ENCODE data around the gene SSTR5.

Gene SSTR5

DNA sequence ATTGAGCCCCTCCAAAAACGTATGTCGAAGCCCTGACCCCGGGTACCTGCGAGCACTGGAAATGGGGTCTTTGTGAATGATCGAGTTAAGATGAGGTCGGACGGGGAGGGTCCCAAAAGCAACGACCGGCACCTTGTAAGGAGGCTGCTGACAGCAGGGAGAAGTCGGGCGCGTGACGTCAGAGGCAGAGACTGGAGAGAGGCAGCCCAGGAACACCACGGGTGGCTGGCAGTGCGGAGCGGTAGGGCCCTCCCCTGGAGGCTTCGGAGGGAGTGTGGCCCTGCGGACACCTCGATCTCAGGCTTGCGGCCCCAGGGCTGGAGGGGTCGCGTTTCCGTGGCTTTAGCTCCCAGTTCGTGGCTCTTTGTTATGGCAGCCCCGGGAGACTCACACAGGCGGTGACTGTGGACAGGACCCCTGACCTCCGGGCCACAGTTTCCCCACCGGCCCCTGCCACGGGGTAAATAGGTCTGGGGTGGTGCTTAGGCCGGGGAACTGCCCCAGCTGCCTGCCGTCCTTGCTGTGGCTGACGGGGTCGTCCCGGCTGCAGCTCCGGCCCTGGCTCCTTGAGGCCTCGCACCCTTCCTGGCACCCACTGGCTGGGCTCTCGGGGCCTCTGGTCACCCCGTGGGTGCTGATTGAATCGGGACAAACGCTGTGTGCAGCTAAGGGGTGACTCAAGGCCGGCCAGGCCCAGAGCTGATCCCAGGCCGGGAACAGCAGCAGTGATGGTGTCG, 10.6 kb upstream of the SSTR5 start:
- TF ChIP-seq CTCF (IDR thresholded peaks at IDR 0.05; ENCODE audit: borderline replicate concordance, extremely low read depth, low read length, poor library complexity, severe bottlenecking) (no peak), EZH2 (IDR thresholded peaks at IDR 0.05; ENCODE audit: borderline replicate concordance, low read depth, low read length, severe bottlenecking) (no peak)
- Histone ChIP-seq H3K27me3 (ENCODE audit: insufficient read depth, low read length, poor library complexity) (no peaks in the 10 kb centered on the region), H3K4me3 (ENCODE audit: low read depth in 1 of 2, low read length in 2 of 2) (no peak overlapping the region), H2AFZ (ENCODE audit: low read depth, low read length) (no peak overlapping the region), H3K4me1 (ENCODE audit: insufficient read depth, low read length) (no peaks in the 10 kb centered on the region), H3K36me3 (ENCODE audit: insufficient read depth, low read length) (no peaks in the 10 kb centered on the region), H3K79me2 (ENCODE audit: insufficient read depth, low read length) (no peaks in the 10 kb centered on the region), H4K20me1 (ENCODE audit: insufficient read depth, low read length) (peaks cover 10% of the 10 kb centered on the region; the same call in 1 of the 2 replicates), H3K4me2 (ENCODE audit: insufficient read depth, low read length) (no peak overlapping the region), H3K9me3 (ENCODE audit: insufficient read depth, low read length, severe bottlenecking) (no peaks in the 10 kb centered on the region), H3K27ac (ENCODE audit: low read length) (no peak overlapping the region), H3K9ac (ENCODE audit: low read depth, low read length) (no peak overlapping the region)
- ATAC-seq (ENCODE audit: insufficient read depth, low read depth) (no peak), DNase-seq (no peak)

DNA sequence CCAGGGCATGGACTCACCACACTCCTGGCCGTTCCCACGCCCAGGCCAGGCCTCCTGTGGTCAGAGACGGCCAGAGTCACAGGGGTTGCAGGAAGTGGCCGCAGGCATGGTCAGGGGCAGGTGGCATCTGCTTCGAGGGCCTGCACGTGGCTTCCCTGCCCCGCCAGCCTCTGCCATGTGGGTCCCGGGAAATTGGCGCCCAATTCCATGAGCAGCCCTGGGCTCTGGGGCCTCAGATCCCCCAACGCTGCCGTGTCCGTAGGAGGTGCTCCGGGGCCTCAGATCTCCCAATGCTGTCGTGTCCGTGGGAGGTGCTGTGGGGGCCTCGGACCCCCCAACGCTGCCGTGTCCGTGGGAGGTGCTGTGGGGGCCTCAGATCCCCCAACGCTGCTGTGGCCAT, 9.7 kb upstream of the SSTR5 start:
- DNase-seq (no peak), ATAC-seq (ENCODE audit: insufficient read depth, low read depth) (no peak)
- H4K20me1 ChIP-seq (ENCODE audit: insufficient read depth, low read length), result peaks cover 10% of the 10 kb centered on the region; the same call in 1 of the 2 replicates
- no peak for TF ChIP-seq CTCF (IDR thresholded peaks at IDR 0.05; ENCODE audit: borderline replicate concordance, extremely low read depth, low read length, poor library complexity, severe bottlenecking)
- no peak for TF ChIP-seq EZH2 (IDR thresholded peaks at IDR 0.05; ENCODE audit: borderline replicate concordance, low read depth, low read length, severe bottlenecking)
- no peak overlapping the region for H2AFZ ChIP-seq (ENCODE audit: low read depth, low read length)
- no peak overlapping the region for H3K4me3 ChIP-seq (ENCODE audit: low read depth in 1 of 2, low read length in 2 of 2)
- no peaks in the 10 kb centered on the region for H3K27me3 ChIP-seq (ENCODE audit: insufficient read depth, low read length, poor library complexity)
- no peaks in the 10 kb centered on the region for H3K36me3 ChIP-seq (ENCODE audit: insufficient read depth, low read length)
- no peak overlapping the region for H3K9ac ChIP-seq (ENCODE audit: low read depth, low read length)
- no peaks in the 10 kb centered on the region for H3K4me1 ChIP-seq (ENCODE audit: insufficient read depth, low read length)
- no peaks in the 10 kb centered on the region for H3K9me3 ChIP-seq (ENCODE audit: insufficient read depth, low read length, severe bottlenecking)
- no peak overlapping the region for H3K4me2 ChIP-seq (ENCODE audit: insufficient read depth, low read length)
- H3K79me2 ChIP-seq (ENCODE audit: insufficient read depth, low read length), result no peaks in the 10 kb centered on the region
- H3K27ac ChIP-seq (ENCODE audit: low read length), result no peak overlapping the region

DNA sequence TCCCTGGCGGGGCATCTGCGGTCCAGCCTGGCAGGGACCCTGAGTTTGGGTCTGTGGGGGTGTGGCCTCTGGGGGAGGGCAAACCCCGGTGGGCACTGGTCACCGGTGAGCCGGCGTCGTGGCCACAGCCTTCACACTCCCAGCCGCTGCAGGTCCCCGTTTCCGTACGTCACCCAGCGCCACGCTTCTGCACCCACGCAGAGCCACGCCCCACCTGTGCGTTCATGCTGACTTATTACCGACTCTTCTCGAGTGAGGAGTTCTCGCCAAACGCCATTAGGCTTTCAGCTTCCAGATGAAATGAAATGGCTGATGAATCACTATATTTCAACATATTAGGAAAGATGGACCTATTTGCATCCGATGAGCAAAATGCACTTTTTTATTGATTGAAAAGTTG, 8.8 kb upstream of the SSTR5 start:
- no peak for ATAC-seq (ENCODE audit: insufficient read depth, low read depth)
- no peaks in the 10 kb centered on the region for H3K4me1 ChIP-seq (ENCODE audit: insufficient read depth, low read length)
- TF ChIP-seq CTCF (IDR thresholded peaks at IDR 0.05; ENCODE audit: borderline replicate concordance, extremely low read depth, low read length, poor library complexity, severe bottlenecking), result no peak
- no peak for TF ChIP-seq EZH2 (IDR thresholded peaks at IDR 0.05; ENCODE audit: borderline replicate concordance, low read depth, low read length, severe bottlenecking)
- H2AFZ ChIP-seq (ENCODE audit: low read depth, low read length), result no peak overlapping the region
- H3K27me3 ChIP-seq (ENCODE audit: insufficient read depth, low read length, poor library complexity), result no peaks in the 10 kb centered on the region
- H3K9me3 ChIP-seq (ENCODE audit: insufficient read depth, low read length, severe bottlenecking), result no peaks in the 10 kb centered on the region
- no peak overlapping the region for H3K27ac ChIP-seq (ENCODE audit: low read length)
- H3K36me3 ChIP-seq (ENCODE audit: insufficient read depth, low read length), result no peaks in the 10 kb centered on the region
- peaks cover 10% of the 10 kb centered on the region; the same call in 1 of the 2 replicates for H4K20me1 ChIP-seq (ENCODE audit: insufficient read depth, low read length)
- H3K9ac ChIP-seq (ENCODE audit: low read depth, low read length), result no peak overlapping the region
- DNase-seq, result no peak
- no peak overlapping the region for H3K4me2 ChIP-seq (ENCODE audit: insufficient read depth, low read length)
- H3K4me3 ChIP-seq (ENCODE audit: low read depth in 1 of 2, low read length in 2 of 2), result no peak overlapping the region
- no peaks in the 10 kb centered on the region for H3K79me2 ChIP-seq (ENCODE audit: insufficient read depth, low read length)

Measured in DND-41 (cell line).